Measurements from ENCODE around the gene HARS2.
"Not testable (repeated sequence)": the region's sequence is repeated elsewhere in the genome, so short reads cannot be mapped to it uniquely, and the experiment has no call there.

HARS2 gene, protein sequence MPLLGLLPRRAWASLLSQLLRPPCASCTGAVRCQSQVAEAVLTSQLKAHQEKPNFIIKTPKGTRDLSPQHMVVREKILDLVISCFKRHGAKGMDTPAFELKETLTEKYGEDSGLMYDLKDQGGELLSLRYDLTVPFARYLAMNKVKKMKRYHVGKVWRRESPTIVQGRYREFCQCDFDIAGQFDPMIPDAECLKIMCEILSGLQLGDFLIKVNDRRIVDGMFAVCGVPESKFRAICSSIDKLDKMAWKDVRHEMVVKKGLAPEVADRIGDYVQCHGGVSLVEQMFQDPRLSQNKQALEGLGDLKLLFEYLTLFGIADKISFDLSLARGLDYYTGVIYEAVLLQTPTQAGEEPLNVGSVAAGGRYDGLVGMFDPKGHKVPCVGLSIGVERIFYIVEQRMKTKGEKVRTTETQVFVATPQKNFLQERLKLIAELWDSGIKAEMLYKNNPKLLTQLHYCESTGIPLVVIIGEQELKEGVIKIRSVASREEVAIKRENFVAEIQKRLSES

DNA sequence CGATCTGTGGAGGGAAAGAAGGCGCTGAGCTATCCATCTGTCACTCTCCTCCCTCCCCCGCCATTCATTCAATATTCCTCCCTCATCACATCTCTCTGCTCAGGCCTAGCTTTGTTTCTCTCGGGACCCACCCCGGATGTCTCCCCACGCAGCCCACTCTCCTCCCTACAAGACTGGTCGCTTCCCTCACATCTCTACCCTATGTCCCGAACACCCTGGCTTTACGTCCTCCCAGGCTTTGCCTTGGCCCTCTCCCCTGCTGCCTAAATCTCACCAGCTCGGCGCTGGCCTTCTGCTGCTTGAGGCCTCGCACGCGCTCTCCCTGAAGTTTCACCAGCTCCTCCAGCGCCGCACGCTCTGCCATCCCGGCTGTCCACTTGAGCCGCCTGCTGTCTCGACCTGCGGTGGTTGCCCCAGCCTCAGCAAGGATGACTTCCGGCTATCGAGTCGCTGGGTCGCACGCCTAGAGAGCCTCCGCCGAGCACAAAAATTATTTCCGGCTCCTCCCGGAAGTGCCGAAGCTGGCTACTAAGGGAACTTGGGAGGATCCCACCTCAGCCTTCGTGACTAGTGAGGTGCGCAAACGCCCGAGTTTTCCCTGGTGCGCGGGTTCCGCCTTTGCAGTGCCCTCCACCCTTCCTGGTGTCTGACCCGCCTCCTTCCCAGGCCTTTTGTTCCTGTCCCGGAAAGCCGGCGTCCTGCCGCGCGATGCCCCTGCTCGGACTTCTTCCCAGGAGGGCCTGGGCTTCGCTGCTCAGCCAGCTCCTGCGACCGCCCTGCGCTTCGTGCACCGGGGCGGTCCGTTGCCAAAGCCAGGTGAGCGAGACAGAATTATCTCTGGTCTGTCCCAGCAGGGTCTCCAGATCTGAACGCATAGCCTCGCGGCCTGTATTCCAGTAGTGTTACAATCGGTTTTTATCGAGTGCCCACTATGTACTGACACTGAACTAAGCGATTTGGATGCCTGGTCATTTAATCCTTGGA, at the start of gene HARS2, which contains the start of gene HARS1:
Gene HARS2, plus strand, starts transcription at position 515 of the 984 bp plus-strand sequence. Its CDS starts 194 bp downstream, at position 709.
Gene HARS1, minus strand, starts transcription at position 430 of the 984 bp plus-strand sequence. Its CDS starts 66 bp downstream, at position 364.
- peak; percentile 68 for DNase-seq (ENCODE audit: low read depth)

DNA sequence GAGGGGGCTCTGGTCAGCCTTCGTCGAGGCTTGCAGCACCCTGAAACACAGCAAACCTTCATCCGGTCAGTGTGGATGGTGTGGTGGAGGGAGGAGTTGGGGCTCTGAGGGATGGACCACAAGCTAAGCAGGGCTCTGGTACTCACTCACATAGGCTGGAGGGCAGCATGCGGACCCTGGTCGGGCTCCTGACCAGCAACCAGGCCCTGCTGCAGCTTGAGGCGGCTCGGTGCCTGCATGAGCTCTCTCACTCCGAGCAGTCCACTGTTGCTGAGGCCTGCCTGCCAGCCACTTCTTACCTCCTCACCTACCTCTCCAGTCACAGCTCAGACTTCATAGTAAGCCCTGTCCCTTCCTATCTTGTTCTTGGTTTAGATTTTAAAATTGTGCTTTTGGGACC, 49.5 kb upstream of the HARS2 start:
- no peak for DNase-seq (ENCODE audit: low read depth)

GRCh38 chr5:140642718-140643117, 48.5 kb upstream of the HARS2 start:
- DNase-seq (ENCODE audit: low read depth), result no peak

- no peak for DNase-seq (ENCODE audit: low read depth)
These were observed 44.2 kb upstream of the HARS2 start for GRCh38 chr5:140647042-140647419.

GRCh38 chr5:140658870-140659269, 32.4 kb upstream of the HARS2 start:
- no peak for DNase-seq (ENCODE audit: low read depth)

DNA sequence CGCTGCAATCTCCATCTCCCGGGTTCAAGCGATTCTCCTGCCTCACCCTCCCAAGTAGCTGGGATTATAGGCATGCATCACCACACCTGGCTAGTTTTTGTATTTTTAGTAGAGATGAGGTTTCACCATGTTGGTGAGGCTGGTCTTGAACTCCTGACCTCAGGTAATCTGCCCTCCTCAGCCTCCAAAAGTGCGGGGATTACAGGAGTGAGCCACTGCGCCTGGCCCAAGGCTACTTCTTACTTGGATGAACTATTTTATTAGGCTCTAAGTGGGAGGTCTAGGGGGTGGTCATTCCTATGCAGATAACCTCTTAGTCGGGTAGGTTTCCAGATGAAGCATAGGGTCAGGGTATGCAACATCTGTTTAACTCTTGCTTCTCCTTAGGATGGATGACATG, 30.9 kb upstream of the HARS2 start:
- not testable (repeated sequence) for DNase-seq (ENCODE audit: low read depth)

- DNase-seq (ENCODE audit: low read depth), result no peak
These were observed 27.3 kb upstream of the HARS2 start for GRCh38 chr5:140664030-140664358.

DNA sequence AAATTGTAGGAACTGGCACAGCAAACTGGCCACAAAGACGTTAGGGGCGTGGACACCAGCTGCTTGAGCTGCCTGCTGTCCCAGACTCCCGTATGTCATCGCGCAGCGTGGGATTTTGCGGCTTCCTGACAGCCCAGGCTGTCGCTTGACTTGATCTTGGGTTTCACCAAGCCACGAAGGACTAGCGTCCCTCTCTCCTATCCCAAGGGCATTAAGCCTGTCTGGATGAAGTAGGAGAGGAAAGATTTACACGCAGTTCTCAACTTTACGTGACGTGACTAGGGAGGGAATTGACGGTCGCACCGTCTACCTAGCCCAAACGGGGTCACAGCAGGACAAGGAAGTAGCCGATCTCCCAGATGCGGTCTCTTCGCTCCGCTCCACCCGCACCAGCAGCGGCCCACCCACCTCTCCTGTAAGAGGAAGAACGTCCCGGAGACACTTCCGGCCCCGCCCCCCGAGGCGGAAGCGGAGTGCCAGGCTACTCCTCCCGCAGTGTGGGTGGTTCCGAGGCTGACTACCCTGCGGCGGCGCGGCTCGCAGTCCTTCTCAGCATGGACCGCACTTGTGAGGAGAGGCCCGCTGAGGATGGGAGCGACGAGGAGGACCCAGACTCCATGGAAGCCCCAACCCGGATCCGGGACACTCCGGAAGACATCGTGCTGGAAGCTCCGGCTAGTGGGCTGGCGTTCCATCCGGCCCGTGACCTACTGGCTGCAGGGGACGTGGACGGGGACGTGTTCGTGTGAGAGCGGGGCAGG, 26.7 kb upstream of the HARS2 start, which contains the start of gene WDR55:
Gene WDR55, plus strand, starts transcription at position 546 of the 761 bp plus-strand sequence. Its CDS starts 9 bp downstream, at position 555.
- peak; percentile 92 for DNase-seq (ENCODE audit: low read depth)

DNA sequence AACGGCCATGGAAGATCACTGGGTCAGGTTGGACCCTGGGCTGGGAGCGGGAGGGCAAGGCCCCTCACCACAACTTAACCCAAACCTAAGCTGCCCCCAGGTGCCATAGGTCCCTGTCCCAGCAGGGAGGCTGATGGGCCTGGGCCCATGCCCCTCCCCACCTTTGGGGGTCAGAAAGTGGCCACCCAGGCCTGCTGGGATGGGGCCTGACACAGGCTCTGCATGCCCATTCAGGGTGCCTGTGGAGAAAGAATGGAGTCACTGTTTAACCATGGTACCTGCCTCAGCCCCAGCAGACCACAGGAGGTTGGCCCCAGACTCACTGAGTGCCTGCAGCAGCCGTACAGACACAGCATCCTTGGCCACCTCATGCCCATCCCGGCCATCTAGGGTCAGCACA, 20.2 kb upstream of the HARS2 start:
- DNase-seq (ENCODE audit: low read depth), result not testable (repeated sequence)

DNA sequence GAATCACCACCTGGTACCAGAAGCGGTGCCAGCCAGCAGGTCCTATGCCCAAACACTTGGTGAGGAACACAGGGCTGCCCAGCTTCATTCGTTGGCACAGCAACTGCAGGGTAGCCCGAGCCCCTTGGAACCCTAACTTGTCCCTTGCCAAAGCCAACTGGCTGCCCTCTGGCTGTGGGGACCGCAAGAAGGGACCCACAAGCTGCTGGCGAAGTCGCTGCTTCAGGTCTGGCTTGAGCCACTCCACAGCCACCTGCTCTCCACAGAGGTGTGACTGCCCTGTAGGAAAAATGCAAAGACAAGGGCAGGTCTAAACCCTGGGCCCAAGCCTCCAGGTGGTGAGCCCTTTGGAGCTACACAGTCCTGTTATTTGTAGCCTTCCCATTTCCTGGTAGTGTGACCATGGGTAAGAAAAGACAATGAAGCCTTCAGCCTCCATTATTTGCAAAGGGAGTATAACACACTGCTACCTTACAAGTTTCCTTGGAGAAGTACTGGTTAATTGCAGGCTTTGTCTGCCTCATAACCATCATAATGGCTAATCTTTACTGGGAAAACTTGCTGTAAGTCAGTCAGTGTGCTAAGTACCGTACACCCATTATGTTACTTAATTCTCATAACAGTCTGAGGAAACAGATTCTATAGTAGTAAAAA, 19.7 kb upstream of the HARS2 start:
- DNase-seq (ENCODE audit: low read depth), result no peak

GRCh38 chr5:140672455-140673186, 18.6 kb upstream of the HARS2 start:
- DNase-seq (ENCODE audit: low read depth), result no peak

- no peak for DNase-seq (ENCODE audit: low read depth)
These were observed 17.9 kb upstream of the HARS2 start, which contains the start of gene DND1 for GRCh38 chr5:140673187-140673976. Gene DND1 (minus strand): TSS chr5:140673576. CDS start chr5:140673542, 34 bp downstream.

GRCh38 chr5:140674211-140674610, 17.0 kb upstream of the HARS2 start:
- DNase-seq (ENCODE audit: low read depth), result no peak

DNA sequence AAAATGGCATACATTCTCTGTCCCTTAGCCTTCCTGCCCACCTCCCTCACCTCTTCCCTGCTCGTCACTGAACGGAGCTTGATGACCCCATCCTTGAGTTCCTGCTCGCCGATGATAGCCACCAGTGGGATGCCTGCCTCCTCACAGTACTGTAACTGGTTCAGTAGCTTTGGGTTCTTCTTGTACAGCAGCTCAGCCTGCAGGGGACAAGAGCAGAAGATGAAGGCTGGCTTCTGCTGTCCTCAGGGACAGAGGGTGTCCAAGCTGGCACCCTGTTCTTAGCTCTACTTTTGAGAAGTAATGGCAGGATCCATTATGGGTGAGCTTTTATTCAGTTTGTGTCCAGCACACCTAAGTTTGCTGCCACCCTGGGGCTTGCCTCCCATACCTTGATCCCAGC, 16.6 kb upstream of the HARS2 start:
- DNase-seq (ENCODE audit: low read depth), result no peak

DNA sequence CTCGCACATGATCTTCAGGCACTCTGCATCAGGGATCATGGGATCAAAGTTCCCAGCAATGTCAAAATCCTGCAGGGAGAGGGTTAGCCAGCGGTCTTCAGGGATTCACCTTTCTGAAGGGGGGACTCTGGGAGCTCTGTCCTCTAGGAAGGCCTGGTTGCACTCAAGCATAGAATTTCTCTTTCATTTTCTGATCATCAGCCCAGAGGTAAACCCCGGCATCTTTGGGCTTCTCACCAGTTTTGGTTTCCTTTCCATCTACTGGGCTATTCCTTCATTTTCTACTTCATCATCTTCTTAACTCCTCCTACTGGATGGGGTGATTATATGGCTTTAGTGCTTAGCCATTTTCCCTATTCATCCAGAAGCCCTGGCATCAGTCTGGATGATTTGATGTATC, 13.3 kb upstream of the HARS2 start:
- DNase-seq (ENCODE audit: low read depth), result no peak

DNA sequence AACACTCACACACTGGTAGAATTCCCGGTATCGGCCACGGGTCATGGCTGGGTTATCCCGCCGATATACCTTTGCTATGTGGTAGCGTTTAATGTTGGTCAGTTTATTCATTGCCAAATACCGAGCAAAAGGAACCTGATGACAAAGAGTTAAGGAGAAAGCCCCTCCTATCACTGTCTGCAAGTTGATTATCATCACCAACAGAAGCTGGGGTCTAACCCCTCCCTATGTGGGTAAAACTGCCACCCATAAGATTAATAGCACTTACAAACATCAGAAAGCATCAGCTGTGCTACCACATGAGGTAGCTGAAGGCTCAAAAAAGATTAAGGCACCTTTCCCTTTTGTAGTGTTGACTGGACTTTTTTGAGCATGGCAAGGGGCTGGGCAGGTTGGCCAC, 12.3 kb upstream of the HARS2 start:
- DNase-seq (ENCODE audit: low read depth), result no peak

GRCh38 chr5:140690376-140690932, 801 bp upstream of the HARS2 start:
- DNase-seq (ENCODE audit: low read depth), result no peak

DNA sequence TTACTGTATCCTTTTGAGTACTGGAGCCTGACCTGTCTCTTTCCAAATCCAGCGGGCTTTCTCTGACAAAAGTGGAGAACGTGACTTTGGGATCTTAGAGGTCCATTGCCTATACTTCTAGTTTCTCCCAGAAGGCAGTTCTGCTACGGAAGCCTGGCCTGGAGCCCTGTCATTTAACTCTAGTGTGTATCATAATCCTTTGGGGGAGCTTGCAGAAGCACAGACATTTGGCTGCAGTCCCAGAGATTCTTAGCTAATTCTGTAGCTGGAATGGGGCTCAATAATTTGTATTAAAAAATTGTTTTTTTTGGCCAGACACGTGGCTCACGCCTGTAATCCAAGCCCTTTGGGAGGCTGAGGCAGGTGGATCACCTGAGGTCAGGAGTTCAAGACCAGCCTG, 3.0 kb downstream of the HARS2 start:
- no peak for DNase-seq (ENCODE audit: low read depth)

DNA sequence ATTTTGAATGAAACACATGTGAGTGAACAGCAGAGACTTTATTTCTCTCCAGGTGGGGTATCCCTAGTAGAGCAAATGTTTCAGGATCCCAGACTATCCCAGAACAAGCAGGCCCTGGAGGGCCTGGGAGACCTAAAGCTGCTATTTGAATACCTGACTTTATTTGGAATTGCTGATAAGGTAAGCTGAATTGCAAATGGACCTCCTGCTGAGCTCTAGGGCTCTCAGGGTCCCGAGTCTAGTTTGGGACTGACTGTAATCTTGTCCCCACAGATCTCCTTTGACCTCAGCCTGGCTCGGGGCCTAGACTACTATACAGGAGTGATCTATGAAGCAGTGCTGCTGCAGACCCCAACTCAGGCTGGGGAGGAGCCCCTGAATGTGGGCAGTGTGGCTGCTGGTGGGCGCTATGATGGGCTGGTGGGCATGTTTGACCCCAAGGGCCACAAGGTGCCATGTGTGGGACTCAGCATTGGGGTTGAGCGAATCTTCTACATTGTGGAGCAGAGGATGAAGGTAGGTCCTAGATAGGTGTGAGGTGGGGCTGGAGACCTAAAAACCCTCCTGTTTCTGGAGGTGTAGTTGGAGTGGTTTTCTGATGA, 5.7 kb downstream of the HARS2 start:
- DNase-seq (ENCODE audit: low read depth), result no peak
